Keratinocyte (primary cell): ENCODE results near the gene MGRN1.

Experiments
- EZH2 ChIP-seq: IDR thresholded peaks from one replicate; pipeline ENCODE4 v1.6.1; 2012; ENCODE audit warnings: inconsistent platforms, mild to moderate bottlenecking, low read length, moderate library complexity
- TF ChIP-seq, protein P1 (sequence below), 3 experiments: IDR thresholded peaks in 1 of 3; conservative IDR thresholded peaks in 1 of 3; optimal IDR thresholded peaks in 1 of 3; 2 replicates in 2 of 3; 3 replicates in 1 of 3; pipeline versions ENCODE3 to v1.5.1; 2011; ENCODE audit warnings: low read length in 3 of 3, mild to moderate bottlenecking in 3 of 3, moderate library complexity in 2 of 3, control low read depth in 1 of 3, inconsistent platforms in 1 of 3; ENCODE audit not compliant: insufficient read depth in 2 of 3; ENCODE audit errors: extremely low read depth in 1 of 3

GRCh38 chr16:4688674-4689045, 64.0 kb downstream of the MGRN1 start:
- TF ChIP-seq, protein P1, sequence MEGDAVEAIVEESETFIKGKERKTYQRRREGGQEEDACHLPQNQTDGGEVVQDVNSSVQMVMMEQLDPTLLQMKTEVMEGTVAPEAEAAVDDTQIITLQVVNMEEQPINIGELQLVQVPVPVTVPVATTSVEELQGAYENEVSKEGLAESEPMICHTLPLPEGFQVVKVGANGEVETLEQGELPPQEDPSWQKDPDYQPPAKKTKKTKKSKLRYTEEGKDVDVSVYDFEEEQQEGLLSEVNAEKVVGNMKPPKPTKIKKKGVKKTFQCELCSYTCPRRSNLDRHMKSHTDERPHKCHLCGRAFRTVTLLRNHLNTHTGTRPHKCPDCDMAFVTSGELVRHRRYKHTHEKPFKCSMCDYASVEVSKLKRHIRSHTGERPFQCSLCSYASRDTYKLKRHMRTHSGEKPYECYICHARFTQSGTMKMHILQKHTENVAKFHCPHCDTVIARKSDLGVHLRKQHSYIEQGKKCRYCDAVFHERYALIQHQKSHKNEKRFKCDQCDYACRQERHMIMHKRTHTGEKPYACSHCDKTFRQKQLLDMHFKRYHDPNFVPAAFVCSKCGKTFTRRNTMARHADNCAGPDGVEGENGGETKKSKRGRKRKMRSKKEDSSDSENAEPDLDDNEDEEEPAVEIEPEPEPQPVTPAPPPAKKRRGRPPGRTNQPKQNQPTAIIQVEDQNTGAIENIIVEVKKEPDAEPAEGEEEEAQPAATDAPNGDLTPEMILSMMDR (optimal IDR thresholded peaks at IDR 0.05 in 1 of 3, IDR thresholded peaks at IDR 0.05 in 1 of 3, conservative IDR thresholded peaks at IDR 0.05 in 1 of 3; ENCODE audit: extremely low read depth in 1 of 3, insufficient read depth in 2 of 3, low read length in 3 of 3) = no peak
- TF ChIP-seq EZH2 = no peak
